ENCODE data around the gene ZG16.

DNA sequence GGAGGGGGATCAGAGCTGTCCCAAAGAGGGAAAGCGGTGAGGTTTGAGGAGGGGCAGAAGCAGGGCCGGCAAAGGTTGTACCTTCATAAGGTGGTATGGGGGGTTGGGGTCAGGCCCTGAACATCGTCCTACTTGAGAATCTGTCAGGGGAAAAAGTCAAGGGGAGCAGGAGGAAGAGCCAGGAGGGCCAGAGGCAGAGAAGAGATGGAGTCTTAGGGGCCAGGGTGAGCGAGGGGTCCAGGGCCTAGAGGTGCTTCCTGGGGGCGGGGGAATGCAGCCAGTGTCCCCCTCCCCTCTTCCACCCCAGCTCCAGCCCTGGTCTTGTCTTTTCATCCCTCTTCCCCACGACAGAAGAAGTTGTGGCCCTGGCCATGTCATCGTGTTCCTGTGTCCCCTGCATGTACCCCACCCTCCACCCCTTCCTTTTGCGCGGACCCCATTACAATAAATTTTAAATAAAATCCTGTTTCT, 32.7 kb downstream of the ZG16 start:
- TF ChIP-seq POLR2A (IDR thresholded peaks at IDR 0.05; ENCODE audit: low read depth, low read length), result no peak
- no peak for TF ChIP-seq POLR2AphosphoS5 (IDR thresholded peaks at IDR 0.05; ENCODE audit: low read depth, low read length)
- no peak for TF ChIP-seq TAF1 (IDR thresholded peaks at IDR 0.05; ENCODE audit: low read depth, low read length)
- no peak for TF ChIP-seq PAX5 (IDR thresholded peaks at IDR 0.05; ENCODE audit: insufficient read depth, low read length, severe bottlenecking)

All from GM12891 (cell line).